Stimulated activated CD8-positive, alpha-beta memory T cell treated with anti-CD3 and anti-CD28 coated beads, Interleukin-12 subunit alpha, Interleukin-12 subunit beta, amount 100 ng/mL, for 4 hours (primary cell): ENCODE results near the gene SLC9A9.

Experiments used
- DNase-seq: peaks from one replicate; pipeline ENCODE4 v3.0.0-alpha.2; 2020; ENCODE audit warnings: low read depth

Gene SLC9A9

GRCh38 chr3:143412084-143412483 lies 436.2 kb downstream of the SLC9A9 start:
- no peak for DNase-seq

DNA sequence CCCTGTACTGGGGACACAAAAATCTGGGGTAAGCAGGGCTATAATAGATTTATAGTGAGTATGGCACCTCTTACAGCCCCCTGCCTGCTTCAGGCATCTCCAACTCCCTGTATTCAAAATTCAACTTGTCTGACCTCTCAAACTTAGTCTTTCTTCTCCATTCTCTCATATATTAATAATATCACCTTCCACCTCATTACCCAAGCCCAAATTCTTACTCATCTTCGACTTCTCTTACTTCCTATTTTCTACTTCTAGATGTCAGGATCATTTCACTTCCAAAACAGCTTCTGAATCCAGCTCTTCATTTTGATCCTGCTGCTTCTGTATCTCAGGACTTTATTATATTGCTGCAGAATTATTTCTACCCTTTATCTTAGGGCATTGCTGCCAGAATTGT lies 438.0 kb downstream of the SLC9A9 start:
- DNase-seq, result no peak

- no peak for DNase-seq
Measured at GRCh38 chr3:143408771-143409170, 439.5 kb downstream of the SLC9A9 start.

DNA sequence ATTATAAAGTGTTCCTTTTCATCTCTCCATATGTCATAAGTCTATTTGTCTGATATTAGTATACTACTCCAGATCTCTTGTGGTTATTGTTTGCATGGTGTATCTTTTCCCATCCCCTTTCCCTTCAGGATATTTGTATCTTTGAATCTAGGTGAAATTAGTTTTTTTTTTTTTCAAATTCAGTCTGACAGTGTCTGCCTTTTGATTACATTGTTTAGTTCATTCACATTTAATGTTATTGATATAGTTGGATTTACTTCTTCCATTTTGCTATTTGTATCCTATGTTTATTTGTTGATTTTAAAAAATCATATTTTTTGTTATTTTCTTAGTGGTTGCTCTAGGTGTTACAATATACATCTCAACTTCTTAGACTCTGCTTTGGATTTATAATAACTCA lies 445.7 kb downstream of the SLC9A9 start:
- no peak for DNase-seq

DNA sequence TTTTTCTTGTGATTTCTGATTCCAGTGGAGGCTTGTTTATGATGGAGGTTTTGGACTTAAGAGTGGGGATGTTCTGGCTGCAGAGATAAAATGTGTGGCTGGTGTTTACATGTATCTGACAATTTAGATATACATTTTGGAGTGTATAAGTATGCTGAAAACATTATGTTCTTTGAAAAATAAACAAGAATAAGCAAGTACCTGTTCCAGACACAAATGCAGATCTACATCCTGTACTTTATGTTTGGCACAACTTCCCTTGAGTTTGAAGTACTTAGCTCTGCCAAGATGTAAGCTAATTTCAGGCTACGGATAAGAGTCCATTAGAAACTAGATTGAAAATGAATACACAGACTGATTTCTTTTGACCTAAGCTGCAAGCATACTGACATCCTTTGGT lies 451.5 kb downstream of the SLC9A9 start:
- no peak for DNase-seq

DNA sequence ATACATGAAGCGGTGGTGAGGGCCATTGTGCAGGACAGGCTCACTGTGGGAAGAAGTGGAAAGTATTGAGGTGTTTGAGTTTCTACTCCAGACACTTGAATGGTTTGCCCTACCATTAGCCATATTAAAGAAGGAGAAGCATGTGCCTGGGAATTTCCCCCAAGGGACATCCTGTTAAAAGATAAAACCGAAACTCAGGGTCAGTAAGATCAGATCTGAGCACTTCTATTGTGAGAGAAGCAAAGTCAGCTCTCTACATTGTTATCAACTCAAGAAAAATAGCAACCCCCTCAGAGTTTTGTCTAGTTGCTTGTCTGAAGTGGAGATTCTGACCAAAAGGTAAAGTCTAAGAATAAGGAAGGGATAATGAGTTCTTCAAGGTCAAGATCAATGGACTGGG lies 458.9 kb downstream of the SLC9A9 start:
- DNase-seq, result no peak

DNA sequence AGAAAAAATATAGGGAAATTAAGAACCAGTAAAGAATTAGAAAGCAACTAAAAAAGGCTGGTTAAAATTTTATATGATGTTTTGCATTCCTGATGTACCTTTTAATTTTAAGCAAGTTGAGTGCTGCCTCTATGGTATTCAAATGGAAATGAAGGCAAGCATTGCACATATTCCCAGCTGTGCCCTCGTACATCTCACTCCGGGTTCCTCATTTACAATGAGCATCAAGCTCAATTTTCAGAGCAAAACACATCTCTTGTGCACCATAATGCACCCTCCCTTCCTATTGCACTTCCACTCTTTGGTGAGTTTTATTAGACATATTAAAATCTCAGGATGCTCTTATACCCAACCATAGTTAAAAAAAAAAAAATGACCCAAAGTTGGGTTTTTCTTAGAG lies 460.8 kb downstream of the SLC9A9 start:
- DNase-seq, result no peak

GRCh38 chr3:143384076-143384475 lies 464.2 kb downstream of the SLC9A9 start:
- no peak for DNase-seq

GRCh38 chr3:143383421-143383820 lies 464.8 kb downstream of the SLC9A9 start:
- DNase-seq, result no peak

- no peak for DNase-seq
Measured at GRCh38 chr3:143382816-143383215, 465.5 kb downstream of the SLC9A9 start.

DNA sequence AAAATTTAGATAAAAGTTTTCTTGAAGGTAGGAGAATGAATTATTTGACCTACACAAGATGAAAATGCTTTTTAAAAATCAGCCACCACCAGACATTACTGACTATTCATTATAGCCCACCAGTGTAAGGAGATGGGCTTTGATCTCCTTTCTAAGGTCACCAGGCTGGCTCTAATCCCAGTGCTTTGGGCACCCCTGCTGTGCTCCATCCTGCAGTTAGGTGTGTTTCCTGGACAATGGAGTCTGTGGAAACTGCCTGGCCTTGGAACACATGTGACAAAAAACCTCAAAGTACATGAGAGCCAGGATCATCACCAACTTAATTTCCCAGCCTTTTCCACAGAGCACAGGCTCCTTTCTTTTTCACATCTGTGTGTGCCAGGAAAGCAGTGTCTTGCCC lies 467.8 kb downstream of the SLC9A9 start:
- DNase-seq, result no peak

GRCh38 chr3:143375698-143376097 lies 472.6 kb downstream of the SLC9A9 start:
- DNase-seq, result no peak

GRCh38 chr3:143367171-143367570 lies 481.1 kb downstream of the SLC9A9 start:
- DNase-seq, result no peak

- no peak for DNase-seq
Measured at GRCh38 chr3:143366672-143367071, 481.6 kb downstream of the SLC9A9 start.

DNA sequence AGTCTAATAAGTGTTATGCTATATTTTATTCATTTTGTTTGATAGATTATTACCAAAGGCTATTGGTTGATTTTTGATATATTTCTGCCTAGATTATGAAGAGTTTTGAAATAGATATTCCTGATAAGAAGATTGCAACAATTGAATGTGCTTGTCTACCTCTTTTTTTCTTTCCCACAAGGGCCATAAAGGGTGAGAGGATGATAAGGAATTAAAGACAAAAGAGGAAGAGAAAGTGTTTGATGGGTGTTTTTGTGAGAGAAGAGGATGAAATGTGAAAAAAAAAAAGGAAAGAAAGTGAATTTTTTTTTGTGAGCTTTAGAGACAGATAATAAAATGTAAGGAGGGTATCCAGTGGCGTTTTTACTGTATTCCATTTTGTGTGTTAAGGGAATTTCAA lies 484.3 kb downstream of the SLC9A9 start:
- DNase-seq, result no peak

DNA sequence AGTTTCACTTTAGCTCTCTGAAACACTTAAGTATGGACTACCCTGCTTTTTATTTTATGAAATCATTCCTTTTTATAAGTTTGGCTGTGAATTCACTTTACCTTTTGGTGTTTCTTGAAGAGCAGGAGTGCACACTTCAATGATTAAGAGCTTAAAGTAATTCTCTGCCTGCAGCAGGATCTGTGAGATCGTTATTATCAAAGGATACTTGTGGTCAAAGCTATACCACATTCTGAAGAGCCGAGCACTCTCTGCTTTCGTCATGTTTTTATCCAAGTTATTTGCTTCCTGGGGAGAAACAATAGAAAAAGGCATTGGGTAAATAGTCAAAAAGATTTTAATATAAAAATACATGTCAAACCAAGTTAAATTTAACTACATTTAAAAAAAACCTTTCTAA lies 485.0 kb downstream of the SLC9A9 start:
- no peak for DNase-seq

DNA sequence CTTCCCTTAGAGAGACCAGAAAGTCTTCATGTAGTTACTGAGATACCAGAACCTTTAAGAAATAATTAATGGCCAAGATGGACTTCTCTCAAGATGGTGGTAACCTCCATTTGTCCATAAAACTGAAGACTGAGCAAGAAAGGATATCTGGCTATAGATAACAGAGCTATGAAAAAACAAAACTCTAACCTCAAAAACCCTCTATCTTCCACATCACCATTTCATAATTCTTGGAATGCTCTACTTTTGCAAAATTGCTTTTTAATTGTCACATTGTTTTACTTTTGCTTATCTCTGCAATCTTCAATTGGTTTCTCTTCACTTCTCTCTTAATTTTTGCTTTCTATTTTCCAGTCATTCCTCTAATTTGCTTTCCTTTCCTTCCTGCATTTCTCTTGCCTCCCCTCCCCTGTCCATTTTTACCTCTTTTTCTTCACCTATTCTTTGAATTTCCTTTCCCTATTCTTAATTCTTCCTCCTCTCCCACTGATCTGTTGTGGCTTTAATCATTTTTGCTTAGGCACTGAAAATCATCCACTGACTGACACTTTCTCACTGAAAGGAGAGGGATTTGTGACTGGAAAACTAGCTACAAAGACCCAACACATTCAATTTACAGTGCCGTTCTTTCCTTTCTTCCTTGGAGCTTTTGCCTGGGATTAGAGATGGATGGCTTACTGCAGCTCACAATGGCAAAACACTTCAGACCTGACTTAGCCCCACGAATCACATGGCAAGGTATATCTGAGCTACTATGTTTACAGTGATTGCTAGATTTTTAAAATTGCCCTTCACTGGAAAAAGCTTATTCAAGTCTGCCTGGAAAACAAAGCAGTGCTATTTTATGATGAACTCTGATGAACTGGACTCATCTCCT lies 485.9 kb downstream of the SLC9A9 start:
- no peak for DNase-seq

- DNase-seq, result no peak
Measured at GRCh38 chr3:143361589-143361988, 486.7 kb downstream of the SLC9A9 start.

- no peak for DNase-seq
Measured at GRCh38 chr3:143360244-143360643, 488.0 kb downstream of the SLC9A9 start.

DNA sequence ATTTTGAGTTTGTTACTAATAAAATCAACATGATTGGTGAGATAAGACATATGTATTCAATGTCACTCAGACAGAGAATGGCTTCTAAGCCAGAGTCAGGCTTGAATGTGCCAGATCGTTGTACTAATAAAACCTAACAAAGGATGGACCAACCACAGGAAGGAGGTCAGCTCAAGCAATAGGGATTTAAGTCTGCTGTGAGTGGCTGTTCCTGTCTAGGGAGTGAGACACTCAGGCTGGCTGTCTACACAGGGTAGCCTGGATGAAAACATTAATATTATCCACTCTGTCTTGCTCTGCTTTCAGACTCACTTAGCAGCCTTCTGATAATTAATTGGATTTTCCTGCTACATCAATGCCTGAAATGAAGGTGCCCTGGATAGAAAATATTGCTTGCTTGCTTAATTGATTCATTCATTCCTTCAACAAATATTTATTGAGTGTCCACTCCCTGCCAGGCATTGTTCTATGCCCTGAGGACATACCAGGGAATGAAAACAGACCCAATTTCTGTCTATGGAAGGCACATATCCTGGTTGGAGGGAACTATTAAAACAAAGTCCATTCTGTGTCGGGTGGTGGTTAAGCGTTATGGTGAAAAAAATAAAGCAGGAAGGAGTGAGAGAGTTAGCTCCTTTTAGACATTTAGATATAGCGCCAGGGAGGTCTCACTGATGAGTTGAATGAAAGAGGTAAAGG lies 489.3 kb downstream of the SLC9A9 start:
- DNase-seq, result no peak

GRCh38 chr3:143358155-143358792 lies 490.0 kb downstream of the SLC9A9 start:
- no peak for DNase-seq

GRCh38 chr3:143357700-143358099 lies 490.6 kb downstream of the SLC9A9 start:
- no peak for DNase-seq

DNA sequence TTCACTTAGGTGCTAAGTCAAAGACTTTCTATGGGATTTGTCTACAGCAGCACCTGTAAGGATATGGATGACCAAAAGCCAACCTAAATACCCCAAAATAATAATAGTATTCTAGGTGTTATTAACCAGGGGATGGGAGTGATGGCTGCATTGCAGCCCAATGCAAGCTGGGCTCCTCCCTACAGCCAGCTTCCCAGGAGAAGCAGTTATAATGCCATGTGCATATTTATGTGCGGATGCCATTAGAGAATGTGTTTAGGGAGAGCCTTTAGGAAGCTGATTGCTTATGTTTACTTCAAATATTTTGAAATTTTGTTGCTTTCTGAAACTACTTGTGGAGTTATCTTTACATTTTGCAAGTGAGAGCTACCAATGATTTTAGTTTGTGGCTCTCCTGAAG lies 491.4 kb downstream of the SLC9A9 start:
- no peak for DNase-seq
